ENCODE results near the gene RNF130. TPM values are rescaled to one million over a fixed set of nuclear protein-coding genes. Genes with fewer than 3 reads are reported as not detected.

The RNF130 gene
- total and polyA plus RNA-seq, 9 donors = 54.7 to 120 (median 67.1) TPM

- peak in 1 of 5 donors; percentile 22 for DNase-seq
- H3K4me1 ChIP-seq (ENCODE audit: insufficient read depth) = no peaks in the 10 kb centered on the region
- TF ChIP-seq, protein P1, sequence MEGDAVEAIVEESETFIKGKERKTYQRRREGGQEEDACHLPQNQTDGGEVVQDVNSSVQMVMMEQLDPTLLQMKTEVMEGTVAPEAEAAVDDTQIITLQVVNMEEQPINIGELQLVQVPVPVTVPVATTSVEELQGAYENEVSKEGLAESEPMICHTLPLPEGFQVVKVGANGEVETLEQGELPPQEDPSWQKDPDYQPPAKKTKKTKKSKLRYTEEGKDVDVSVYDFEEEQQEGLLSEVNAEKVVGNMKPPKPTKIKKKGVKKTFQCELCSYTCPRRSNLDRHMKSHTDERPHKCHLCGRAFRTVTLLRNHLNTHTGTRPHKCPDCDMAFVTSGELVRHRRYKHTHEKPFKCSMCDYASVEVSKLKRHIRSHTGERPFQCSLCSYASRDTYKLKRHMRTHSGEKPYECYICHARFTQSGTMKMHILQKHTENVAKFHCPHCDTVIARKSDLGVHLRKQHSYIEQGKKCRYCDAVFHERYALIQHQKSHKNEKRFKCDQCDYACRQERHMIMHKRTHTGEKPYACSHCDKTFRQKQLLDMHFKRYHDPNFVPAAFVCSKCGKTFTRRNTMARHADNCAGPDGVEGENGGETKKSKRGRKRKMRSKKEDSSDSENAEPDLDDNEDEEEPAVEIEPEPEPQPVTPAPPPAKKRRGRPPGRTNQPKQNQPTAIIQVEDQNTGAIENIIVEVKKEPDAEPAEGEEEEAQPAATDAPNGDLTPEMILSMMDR (IDR thresholded peaks at IDR 0.05) = no peak
- TF ChIP-seq EP300 (IDR thresholded peaks at IDR 0.05) (no peak), POLR2A (IDR thresholded peaks at IDR 0.05) (no peak)
- H3K9me3 ChIP-seq = no peaks in the 10 kb centered on the region
- no peaks in the 10 kb centered on the region for H3K27me3 ChIP-seq
- H3K27ac ChIP-seq = no peak overlapping the region
- intact Hi-C loops (cut with DNase I) = no loop called here
- H3K4me3 ChIP-seq = no peak overlapping the region
- no peaks in the 10 kb centered on the region for H3K36me3 ChIP-seq
- WGBS, 3 donors = 87 to 92% (median 91%) methylated on average over 22 to 23 of the region's 23 CpGs
These were observed 47.7 kb upstream of the RNF130 start for GRCh38 chr5:180119031-180119902.

DNA sequence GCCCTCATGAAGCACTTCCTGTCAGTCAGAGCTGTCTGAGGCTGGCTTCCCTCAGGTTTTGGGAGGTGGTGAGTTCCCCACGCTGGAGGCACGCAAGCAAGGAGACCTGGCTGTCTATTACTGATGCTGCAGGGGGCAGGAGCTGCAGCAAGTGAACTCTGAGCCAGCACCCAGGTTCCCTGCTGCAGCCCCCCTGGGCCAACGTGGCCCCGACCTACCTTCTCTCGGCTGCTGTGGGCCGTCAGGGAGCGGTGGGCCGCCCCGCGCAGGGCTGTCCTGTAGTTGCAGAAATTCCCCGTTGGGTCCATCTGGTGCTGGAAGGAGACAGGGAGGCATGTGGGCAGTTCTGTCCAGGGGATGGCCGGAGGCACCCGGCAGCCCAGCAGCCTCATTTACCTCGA is 46.8 kb upstream of the RNF130 start:
- WGBS, 3 donors = 83 to 90% (median 88%) methylated on average over 14 of the region's 14 CpGs
- Histone ChIP-seq H3K9me3 (no peaks in the 10 kb centered on the region), H3K27me3 (no peaks in the 10 kb centered on the region), H3K36me3 (no peaks in the 10 kb centered on the region), H3K4me3 (no peak overlapping the region), H3K27ac (no peak overlapping the region), H3K4me1 (ENCODE audit: insufficient read depth) (no peaks in the 10 kb centered on the region)
- DNase-seq = no peak
- TF ChIP-seq, protein P1 (IDR thresholded peaks at IDR 0.05) = no peak
- no peak for TF ChIP-seq POLR2A (IDR thresholded peaks at IDR 0.05)
- no peak for TF ChIP-seq EP300 (IDR thresholded peaks at IDR 0.05)
- intact Hi-C loops (cut with DNase I) = no loop called here

GRCh38 chr5:180117000-180117725 is 45.6 kb upstream of the RNF130 start:
- peak in 1 of 5 donors; percentile 27 for DNase-seq
- H3K27me3 ChIP-seq = no peaks in the 10 kb centered on the region
- H3K4me1 ChIP-seq (ENCODE audit: insufficient read depth) = no peaks in the 10 kb centered on the region
- H3K4me3 ChIP-seq = no peak overlapping the region
- no peaks in the 10 kb centered on the region for H3K9me3 ChIP-seq
- intact Hi-C loops (cut with DNase I) = no loop called here
- no peaks in the 10 kb centered on the region for H3K36me3 ChIP-seq
- WGBS, 3 donors = 82 to 91% (median 84%) methylated on average over 10 to 14 of the region's 14 CpGs
- TF ChIP-seq POLR2A (IDR thresholded peaks at IDR 0.05) = no peak
- TF ChIP-seq EP300 (IDR thresholded peaks at IDR 0.05) = no peak
- TF ChIP-seq, protein P1 (IDR thresholded peaks at IDR 0.05) = no peak
- no peak overlapping the region for H3K27ac ChIP-seq

DNA sequence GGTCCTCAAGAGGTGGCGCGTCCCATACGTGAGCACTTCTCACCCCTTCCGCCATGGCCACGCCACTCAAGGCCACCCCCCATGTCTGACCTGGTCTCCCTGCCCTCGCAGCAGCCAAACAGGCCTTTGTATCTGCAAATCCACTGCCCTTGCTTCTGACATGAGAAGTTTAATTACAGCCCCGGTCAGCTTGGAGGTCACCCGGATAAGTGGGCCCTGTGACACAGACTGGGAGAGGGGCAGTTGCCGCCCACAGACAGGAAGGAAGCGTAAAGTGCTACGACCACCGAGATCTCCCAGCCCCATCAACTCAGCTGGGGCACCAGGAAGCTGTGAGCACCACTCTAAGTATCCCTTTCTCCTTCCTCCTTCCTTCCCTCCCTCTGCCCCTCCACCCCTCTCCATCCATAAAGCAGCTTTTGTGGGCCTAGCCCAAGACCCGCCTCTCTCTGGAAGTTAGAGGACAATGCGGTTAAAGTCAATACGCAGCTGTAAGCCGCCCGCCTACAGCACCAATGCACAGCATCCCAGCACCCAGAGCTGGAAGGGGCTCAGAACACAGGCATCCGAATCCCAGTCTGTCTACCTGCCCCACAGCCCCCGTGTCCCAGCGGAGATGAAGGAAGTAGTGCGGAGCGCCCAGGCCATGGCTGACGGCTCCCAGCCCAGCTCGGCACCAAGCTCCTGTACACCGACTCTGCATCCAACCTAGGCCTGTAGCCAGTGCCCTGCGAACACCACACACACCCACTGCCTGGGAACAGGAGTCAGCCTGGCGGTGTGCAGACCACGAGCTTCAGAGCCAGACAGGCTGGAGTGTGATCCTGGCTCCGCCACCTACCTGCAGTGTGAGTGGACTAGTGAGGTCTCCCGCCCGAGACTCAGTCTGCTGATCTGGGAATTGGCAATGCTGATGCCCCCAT is 44.8 kb upstream of the RNF130 start:
- Histone ChIP-seq H3K36me3 (no peaks in the 10 kb centered on the region), H3K27ac (no peak overlapping the region), H3K9me3 (no peaks in the 10 kb centered on the region), H3K4me1 (ENCODE audit: insufficient read depth) (no peaks in the 10 kb centered on the region), H3K4me3 (no peak overlapping the region), H3K27me3 (no peaks in the 10 kb centered on the region)
- TF ChIP-seq POLR2A (IDR thresholded peaks at IDR 0.05) = no peak
- TF ChIP-seq EP300 (IDR thresholded peaks at IDR 0.05) = no peak
- TF ChIP-seq, protein P1 (IDR thresholded peaks at IDR 0.05) = no peak
- 75 to 81% (median 80%) methylated on average over 31 of the region's 31 CpGs for WGBS, 3 donors
- peak in 1 of 5 donors; percentile 16 for DNase-seq
- intact Hi-C loops (cut with DNase I) = no loop called here
